ENCODE measurements around the gene POU5F1. TPM values are rescaled to one million over a fixed set of nuclear protein-coding genes. Genes with fewer than 3 reads are reported as not detected.

The POU5F1 gene
- total RNA-seq, 2 experiments from 2014 or later, result not detected

DNA sequence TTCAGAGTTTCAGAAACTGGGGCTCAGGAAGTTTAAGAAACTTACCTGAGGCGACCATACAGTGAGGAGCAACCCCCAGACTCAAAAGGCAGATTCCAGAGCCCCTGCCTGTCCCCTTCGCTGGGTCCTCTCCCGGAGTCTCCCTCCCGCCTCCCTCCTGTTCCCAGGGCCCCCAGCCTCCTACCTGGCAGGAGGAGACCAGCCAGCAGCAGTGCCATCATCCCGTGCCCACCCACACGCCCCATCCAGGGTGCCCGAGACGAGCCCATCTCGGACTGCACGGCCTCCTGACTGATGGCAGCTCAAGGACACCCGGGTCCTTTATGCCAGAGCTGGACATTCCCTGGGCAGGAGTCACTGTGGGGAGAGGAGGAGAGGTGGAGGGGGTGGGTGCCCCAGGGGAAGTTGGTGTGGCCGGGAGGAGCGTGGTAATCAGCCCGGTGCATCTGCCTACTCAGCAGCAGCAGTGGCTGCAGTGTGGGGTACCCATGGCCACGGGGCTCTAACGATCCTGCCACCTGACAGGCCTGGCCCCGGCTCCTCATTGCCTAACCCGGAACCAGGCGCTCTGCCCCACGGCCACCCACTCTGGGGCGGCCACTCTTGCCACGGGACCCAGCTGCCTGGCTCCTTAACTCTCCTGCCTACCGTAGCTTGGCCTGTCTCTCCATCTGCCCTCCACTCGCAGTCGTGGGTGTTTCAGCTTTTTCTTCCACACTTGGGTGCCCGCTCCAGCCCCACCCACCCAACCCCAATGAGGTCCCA is 50.1 kb downstream of the POU5F1 start, which contains the start of gene CDSN:
Gene CDSN (minus strand): TSS at position 296 of the 765 bp plus-strand sequence. CDS start 27 bp downstream, at position 269.
- no peak within 1 kb of the TSS for H3K27ac Mint-ChIP-seq
- Histone ChIP-seq H3K9me3 (ENCODE audit: control insufficient read depth in 1 of 2, insufficient read depth in 1 of 2, low read length in 2 of 2) (no peaks in the 10 kb centered on the region), H3K27me3 (ENCODE audit: control insufficient read depth in 1 of 2, insufficient read depth in 2 of 2, low read length in 2 of 2) (no peaks in the 10 kb centered on the region), H3K36me3 (ENCODE audit: insufficient read depth, low read length) (no peaks in the 10 kb centered on the region), H3K4me1 (ENCODE audit: insufficient read depth, low read length) (no peaks in the 10 kb centered on the region), H3K4me3 (ENCODE audit: low read length) (no peak within 1 kb of the TSS), H3K27ac (ENCODE audit: low read depth in 1 of 2, low read length in 2 of 2) (no peak within 1 kb of the TSS)
- H3K9me3 Mint-ChIP-seq, result no peaks in the 10 kb centered on the region
- no peaks in the 10 kb centered on the region for H3K36me3 Mint-ChIP-seq (ENCODE audit: low read depth)
- H3K27me3 Mint-ChIP-seq, result peaks cover 2% of the 10 kb centered on the region
- no peak within 1 kb of the TSS for H3K4me3 Mint-ChIP-seq
- ATAC-seq (ENCODE audit: poor library complexity), result no peak
- intact Hi-C loops (cut with DNase I, micrococcal nuclease), result no loop called here
- ChIA-PET POLR2A (no interaction called here), CTCF (no interaction called here)
- DNase-seq, result no peak
- peaks cover 2% of the 10 kb centered on the region for H3K4me1 Mint-ChIP-seq (ENCODE audit: low read depth)
- TF ChIP-seq, protein P1, sequence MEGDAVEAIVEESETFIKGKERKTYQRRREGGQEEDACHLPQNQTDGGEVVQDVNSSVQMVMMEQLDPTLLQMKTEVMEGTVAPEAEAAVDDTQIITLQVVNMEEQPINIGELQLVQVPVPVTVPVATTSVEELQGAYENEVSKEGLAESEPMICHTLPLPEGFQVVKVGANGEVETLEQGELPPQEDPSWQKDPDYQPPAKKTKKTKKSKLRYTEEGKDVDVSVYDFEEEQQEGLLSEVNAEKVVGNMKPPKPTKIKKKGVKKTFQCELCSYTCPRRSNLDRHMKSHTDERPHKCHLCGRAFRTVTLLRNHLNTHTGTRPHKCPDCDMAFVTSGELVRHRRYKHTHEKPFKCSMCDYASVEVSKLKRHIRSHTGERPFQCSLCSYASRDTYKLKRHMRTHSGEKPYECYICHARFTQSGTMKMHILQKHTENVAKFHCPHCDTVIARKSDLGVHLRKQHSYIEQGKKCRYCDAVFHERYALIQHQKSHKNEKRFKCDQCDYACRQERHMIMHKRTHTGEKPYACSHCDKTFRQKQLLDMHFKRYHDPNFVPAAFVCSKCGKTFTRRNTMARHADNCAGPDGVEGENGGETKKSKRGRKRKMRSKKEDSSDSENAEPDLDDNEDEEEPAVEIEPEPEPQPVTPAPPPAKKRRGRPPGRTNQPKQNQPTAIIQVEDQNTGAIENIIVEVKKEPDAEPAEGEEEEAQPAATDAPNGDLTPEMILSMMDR (IDR thresholded peaks at IDR 0.05), result no peak

DNA sequence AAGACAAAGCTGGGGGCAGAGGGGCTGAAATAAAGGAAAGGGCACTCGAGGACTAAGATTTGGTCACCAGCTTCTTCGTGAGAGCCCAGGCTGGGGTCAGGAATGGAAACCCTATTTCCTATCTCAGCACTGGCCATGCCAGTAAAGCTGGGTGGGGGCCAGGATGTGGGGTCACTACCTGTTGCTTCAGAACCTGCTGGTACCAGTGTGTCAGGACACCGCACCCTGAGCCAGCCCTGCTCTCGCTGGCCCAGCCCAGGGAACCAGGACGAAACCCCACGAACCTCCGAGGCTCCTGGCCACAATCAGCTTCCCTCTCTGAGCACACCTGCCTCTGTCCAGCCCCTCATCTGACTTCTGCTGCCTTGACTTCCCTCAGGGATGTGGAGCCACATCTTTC is 52.3 kb downstream of the POU5F1 start:
- no peak overlapping the region for H3K4me3 Mint-ChIP-seq
- H3K4me1 Mint-ChIP-seq (ENCODE audit: low read depth), result peaks cover 11% of the 10 kb centered on the region
- H3K27ac ChIP-seq (ENCODE audit: low read depth in 1 of 2, low read length in 2 of 2), result no peak overlapping the region
- no peaks in the 10 kb centered on the region for H3K36me3 Mint-ChIP-seq (ENCODE audit: low read depth)
- TF ChIP-seq, protein P1 (IDR thresholded peaks at IDR 0.05), result no peak
- peaks cover 9% of the 10 kb centered on the region for H3K4me1 ChIP-seq (ENCODE audit: insufficient read depth, low read length)
- ChIA-PET CTCF (interaction anchor here (0.6 kb wide), 1 partner anchor 602 kb away, joined by 3 read pairs; no protein-coding TSS in a partner anchor), POLR2A (no interaction called here)
- ATAC-seq (ENCODE audit: poor library complexity) (no peak), DNase-seq (no peak)
- H3K27me3 ChIP-seq (ENCODE audit: control insufficient read depth in 1 of 2, insufficient read depth in 2 of 2, low read length in 2 of 2), result no peaks in the 10 kb centered on the region
- H3K9me3 ChIP-seq (ENCODE audit: control insufficient read depth in 1 of 2, insufficient read depth in 1 of 2, low read length in 2 of 2), result no peaks in the 10 kb centered on the region
- H3K9me3 Mint-ChIP-seq, result no peaks in the 10 kb centered on the region
- peaks cover 7% of the 10 kb centered on the region for H3K27me3 Mint-ChIP-seq
- no peak overlapping the region for H3K4me3 ChIP-seq (ENCODE audit: low read length)
- no peak overlapping the region for H3K27ac Mint-ChIP-seq
- intact Hi-C loops (cut with DNase I, micrococcal nuclease), result loop anchor here in 1 of 2 experiments (10.0 kb wide), 1 partner anchor 183 kb away; the partner anchor contains the start of gene SFTA2
- no peaks in the 10 kb centered on the region for H3K36me3 ChIP-seq (ENCODE audit: insufficient read depth, low read length)

DNA sequence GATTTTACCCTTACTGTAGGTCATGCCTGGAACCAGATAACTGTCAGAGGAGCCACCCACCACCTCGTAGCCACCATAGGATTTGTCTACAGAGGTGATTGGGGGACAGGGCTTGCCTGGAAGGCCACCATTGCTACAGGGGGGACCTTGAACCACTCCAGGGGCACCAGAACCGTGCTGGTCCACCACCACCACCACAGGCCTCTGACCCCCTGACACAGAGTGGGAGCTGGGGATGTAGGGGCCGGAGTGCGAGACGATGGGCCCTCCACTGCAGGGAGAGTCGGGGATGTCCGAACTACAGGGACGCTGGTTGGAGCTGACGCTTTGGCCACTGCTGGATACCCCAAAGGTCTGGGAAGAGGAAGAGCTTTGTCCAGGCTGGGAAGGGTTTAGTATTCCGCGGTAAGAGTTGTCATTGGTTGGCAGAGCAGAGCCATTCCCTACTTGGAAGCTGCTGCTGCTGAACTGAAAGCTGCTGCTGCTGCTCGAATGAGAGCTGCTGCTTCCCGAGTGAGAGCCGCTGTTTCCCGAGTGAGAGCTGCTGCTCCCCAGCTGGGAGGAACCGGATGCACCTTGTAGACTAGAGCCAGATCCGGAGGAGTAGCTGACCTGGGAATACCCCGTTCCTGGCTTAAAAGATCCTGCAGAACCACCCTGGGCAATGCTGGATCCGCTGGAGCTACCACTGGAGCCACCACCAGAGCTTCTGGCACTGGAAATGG is 53.7 kb downstream of the POU5F1 start:
- CTCF ChIA-PET, result no interaction called here
- H3K36me3 Mint-ChIP-seq (ENCODE audit: low read depth), result no peaks in the 10 kb centered on the region
- H3K27me3 Mint-ChIP-seq, result peaks cover 7% of the 10 kb centered on the region
- DNase-seq (no peak), ATAC-seq (ENCODE audit: poor library complexity) (no peak)
- Histone ChIP-seq H3K4me3 (ENCODE audit: low read length) (no peak overlapping the region), H3K27ac (ENCODE audit: low read depth in 1 of 2, low read length in 2 of 2) (no peak overlapping the region), H3K9me3 (ENCODE audit: control insufficient read depth in 1 of 2, insufficient read depth in 1 of 2, low read length in 2 of 2) (no peaks in the 10 kb centered on the region), H3K4me1 (ENCODE audit: insufficient read depth, low read length) (peaks cover 9% of the 10 kb centered on the region), H3K27me3 (ENCODE audit: control insufficient read depth in 1 of 2, insufficient read depth in 2 of 2, low read length in 2 of 2) (no peaks in the 10 kb centered on the region), H3K36me3 (ENCODE audit: insufficient read depth, low read length) (no peaks in the 10 kb centered on the region)
- POLR2A ChIA-PET, result no interaction called here
- no peak overlapping the region for H3K27ac Mint-ChIP-seq
- TF ChIP-seq, protein P1 (IDR thresholded peaks at IDR 0.05), result no peak
- intact Hi-C loops (cut with DNase I, micrococcal nuclease), result loop anchor here in 1 of 2 experiments (10.0 kb wide), 1 partner anchor 182 kb away; the partner anchor contains the start of gene SFTA2
- no peak overlapping the region for H3K4me3 Mint-ChIP-seq
- H3K9me3 Mint-ChIP-seq, result no peaks in the 10 kb centered on the region
- peaks cover 11% of the 10 kb centered on the region for H3K4me1 Mint-ChIP-seq (ENCODE audit: low read depth)

All from CD4-positive, alpha-beta T cell (primary cell).